Osteoblast (primary cell): ENCODE results near the gene NRARP. TPM values are rescaled to one million over a fixed set of nuclear protein-coding genes. Genes with fewer than 3 reads are reported as not detected.
A peak's percentile ranks its signal among the peaks of the same experiment; 100 is the strongest.

Experiments
- DNase-seq: peaks from one replicate; pipeline ENCODE4 v3.0.0; 2011; ENCODE audit warnings: low spot score, mixed read lengths; ENCODE audit not compliant: insufficient read length; ENCODE audit errors: missing footprints
- H2AFZ ChIP-seq: 2 replicates; pipeline ENCODE4 v1.6.0; 2011; ENCODE audit warnings: mild to moderate bottlenecking, low read length
- H3K27ac ChIP-seq: 2 replicates; pipeline ENCODE4 v1.5.1; 2011; ENCODE audit warnings: mild to moderate bottlenecking, low read depth, low read length, moderate library complexity
- H3K27me3 ChIP-seq: 2 replicates; pipeline ENCODE4 v1.6.0; 2012; ENCODE audit warnings: mild to moderate bottlenecking, control low read depth, inconsistent platforms, low read length, moderate library complexity; ENCODE audit not compliant: insufficient read depth
- H3K36me3 ChIP-seq: 2 replicates; pipeline ENCODE4 v1.5.1; 2011; ENCODE audit warnings: mild to moderate bottlenecking, low read length, control low read depth, moderate library complexity; ENCODE audit not compliant: insufficient read depth
- H3K4me1 ChIP-seq: 2 replicates; pipeline ENCODE4 v1.5.1; 2011; ENCODE audit warnings: mild to moderate bottlenecking, low read length, control low read depth, moderate library complexity; ENCODE audit not compliant: insufficient read depth
- H3K4me2 ChIP-seq: 2 replicates; pipeline ENCODE4 v1.6.0; 2011; ENCODE audit warnings: mild to moderate bottlenecking, low read length; ENCODE audit not compliant: insufficient read depth
- H3K4me3 ChIP-seq: fragments of 200-600 bp; sonication (generic); 3 replicates; pipeline ENCODE4 v1.5.1; 2012; ENCODE audit warnings: mild to moderate bottlenecking, low read length, inconsistent platforms; ENCODE audit not compliant: insufficient read depth
- H3K79me2 ChIP-seq: 2 replicates; pipeline ENCODE4 v1.6.0; 2012; ENCODE audit warnings: mild to moderate bottlenecking, low read length, control low read depth, inconsistent platforms; ENCODE audit not compliant: insufficient read depth
- H3K9me3 ChIP-seq: 2 replicates; pipeline ENCODE4 v1.5.1; 2011; ENCODE audit warnings: low read depth, low read length, control low read depth
- H4K20me1 ChIP-seq: 2 replicates; pipeline ENCODE4 v1.6.0; 2012; ENCODE audit warnings: mild to moderate bottlenecking, low read length, control low read depth; ENCODE audit not compliant: insufficient read depth
- CTCF ChIP-seq: IDR thresholded peaks from 2 replicates; pipeline ENCODE4 v1.5.1; 2011; ENCODE audit warnings: mild to moderate bottlenecking, low read depth, low read length, moderate library complexity; ENCODE audit errors: extremely low read depth
- total RNA-seq: library from RNA; depleted of rRNA; stranded (reverse); fragments of >200 nt; gene quantifications from 2 replicates; pipeline ENCODE4 v1.2.3, GENCODE V29; 2012

Gene NRARP
- total RNA-seq, 1 donor: under 0.01 TPM

DNA sequence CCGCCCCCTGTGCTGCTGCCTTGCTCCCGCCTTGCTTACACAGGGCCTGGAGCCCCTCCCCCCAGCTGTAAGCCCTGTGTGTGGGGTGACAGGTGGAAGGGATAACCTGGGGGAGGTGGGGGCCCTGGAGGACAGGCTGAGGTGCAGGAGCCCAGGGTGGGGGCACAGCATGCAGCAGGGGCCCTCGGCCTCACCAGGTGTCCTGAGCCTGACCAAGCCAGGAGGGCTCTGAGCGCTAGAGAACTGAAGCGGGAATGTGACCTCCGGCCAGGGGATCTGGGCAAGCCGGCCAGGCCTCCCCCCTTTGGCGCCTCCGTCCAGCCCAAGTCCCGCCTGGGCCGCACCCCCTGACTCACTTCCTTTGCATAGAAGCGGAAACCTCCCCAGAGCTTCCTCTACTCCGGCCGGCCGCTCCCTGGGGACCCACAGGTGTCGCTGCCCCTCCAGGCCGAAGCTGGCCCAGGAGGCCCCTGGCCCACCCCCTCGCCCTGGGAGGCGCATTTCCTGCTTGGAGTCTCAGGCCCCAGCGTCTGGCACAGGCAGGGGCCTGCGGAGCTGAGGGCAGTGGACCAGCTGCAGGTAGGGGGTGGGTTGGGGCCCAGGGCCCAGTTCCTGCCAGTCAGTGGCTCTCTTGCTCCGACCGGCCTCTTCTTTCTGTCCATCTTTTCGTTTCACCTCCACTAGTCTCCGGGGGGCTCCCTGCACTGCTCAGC lies 24.6 kb downstream of the NRARP start, which contains the start of gene TOR4A:
Gene TOR4A, plus strand, starts transcription at position 398 of the 713 bp plus-strand sequence. CDS start 964 bp downstream, outside the sequence.
- H3K36me3 ChIP-seq: peaks cover 12% of the 10 kb centered on the region

DNA sequence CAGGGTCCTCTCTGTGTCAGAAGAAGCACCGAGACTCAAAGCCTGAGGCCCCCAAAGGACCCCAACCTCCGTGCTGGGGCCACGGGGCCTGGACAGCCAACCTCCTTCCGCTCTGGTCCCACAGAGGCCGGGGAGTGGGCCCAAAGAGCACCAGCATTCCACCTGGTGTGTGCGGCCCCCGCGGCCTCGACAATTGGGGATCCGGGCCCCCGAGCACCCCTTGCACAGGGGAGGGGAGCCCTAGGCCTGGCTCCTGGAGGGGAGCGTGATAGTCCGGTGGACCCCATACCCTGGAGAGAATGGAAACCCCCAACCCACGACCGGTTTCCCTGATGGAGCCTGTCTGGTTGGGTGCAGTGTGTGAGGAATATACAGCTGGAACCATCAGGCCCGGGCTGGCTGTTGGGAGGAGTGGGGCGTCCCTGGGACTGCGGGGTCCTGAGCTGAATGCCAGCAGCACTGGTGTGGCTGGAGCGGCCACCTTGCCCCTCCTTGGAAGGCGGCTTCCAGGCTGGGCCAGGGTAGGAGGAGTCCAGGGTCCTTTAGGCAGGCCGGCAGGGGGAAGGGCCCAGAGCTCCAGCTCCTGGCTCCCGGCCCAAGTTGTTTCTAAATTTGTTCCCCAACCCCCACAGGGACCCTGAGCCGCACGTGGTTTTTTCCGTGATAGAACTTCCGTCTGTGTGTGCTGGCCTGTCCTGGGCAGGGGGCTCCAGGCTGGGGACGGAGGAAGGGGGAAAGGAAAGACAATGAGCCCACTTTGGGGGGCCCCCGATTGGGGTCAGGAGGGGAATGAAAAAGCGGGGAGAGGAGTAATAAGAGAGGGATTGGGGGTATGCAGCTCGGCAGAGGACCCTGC lies 25.4 kb downstream of the NRARP start:
- H3K4me2 ChIP-seq: peak overlapping the region; percentile 79
- peaks cover 16% of the 10 kb centered on the region for H3K79me2 ChIP-seq
- H4K20me1 ChIP-seq: no peaks in the 10 kb centered on the region
- H3K9me3 ChIP-seq: no peaks in the 10 kb centered on the region
- no peak overlapping the region for H2AFZ ChIP-seq
- no peak for TF ChIP-seq CTCF
- H3K27me3 ChIP-seq: no peaks in the 10 kb centered on the region
- H3K4me1 ChIP-seq: peaks cover 16% of the 10 kb centered on the region
- peak; percentile 97 for DNase-seq
- H3K4me3 ChIP-seq: peak overlapping the region; percentile 78
- peak overlapping the region; percentile 23 for H3K27ac ChIP-seq
- H3K36me3 ChIP-seq: peaks cover 19% of the 10 kb centered on the region

More for the DNA sequence above, 24.6 kb downstream of the NRARP start, which contains the start of gene TOR4A:
- peaks cover 16% of the 10 kb centered on the region for H3K4me1 ChIP-seq
- H3K27ac ChIP-seq: peak within 1 kb of the TSS; percentile 23
- H3K4me3 ChIP-seq: peak within 1 kb of the TSS; percentile 78
- TF ChIP-seq CTCF: no peak
- H2AFZ ChIP-seq: no peak within 1 kb of the TSS
- H3K9me3 ChIP-seq: no peaks in the 10 kb centered on the region
- peak; percentile 100 for DNase-seq
- peaks cover 16% of the 10 kb centered on the region for H3K79me2 ChIP-seq
- H3K27me3 ChIP-seq: no peaks in the 10 kb centered on the region
- no peaks in the 10 kb centered on the region for H4K20me1 ChIP-seq
- H3K4me2 ChIP-seq: peak within 1 kb of the TSS; percentile 79

DNA sequence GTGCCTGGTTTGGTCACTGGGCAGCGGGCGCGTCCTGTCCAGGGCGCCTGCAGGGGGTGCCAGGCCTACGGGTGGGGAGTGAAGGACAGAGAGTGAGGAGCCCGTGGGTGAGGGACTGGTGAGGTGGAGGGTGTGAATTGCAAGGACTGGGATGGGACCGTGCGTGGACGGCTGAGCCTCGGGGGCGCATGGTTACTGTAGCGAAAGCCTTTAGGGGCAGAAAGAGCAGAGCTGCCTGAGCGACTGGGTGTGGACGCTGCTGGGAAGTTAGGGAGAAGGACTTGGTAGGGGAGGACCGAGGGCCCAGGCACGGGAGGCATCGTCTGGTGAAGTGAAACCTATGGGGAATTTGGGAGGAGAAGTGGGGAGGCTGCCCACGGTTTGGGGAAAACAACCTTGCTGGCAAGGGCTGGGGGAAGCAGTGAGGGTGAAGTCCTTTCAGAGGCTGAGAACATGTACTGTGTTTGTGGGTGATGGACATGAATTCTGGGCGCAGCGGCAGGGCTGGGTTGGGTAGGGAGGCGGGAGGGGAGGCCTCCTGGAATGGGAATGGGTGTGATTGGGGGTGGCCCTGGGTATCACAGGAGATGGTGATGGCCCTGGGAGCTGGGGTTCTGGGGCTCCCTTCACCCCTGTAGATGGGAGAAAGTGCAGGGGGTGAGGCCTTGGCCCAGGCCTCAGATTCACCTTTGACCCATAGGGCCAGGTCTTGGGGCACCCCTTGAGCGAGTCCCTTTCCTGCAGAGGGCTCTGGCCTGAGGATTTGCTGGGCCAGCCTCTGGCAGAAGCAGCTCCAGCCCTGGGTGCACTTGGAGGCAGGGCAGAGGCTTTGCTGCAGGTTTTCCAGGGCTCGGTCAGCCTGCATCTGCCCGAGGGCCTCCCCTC lies 26.2 kb downstream of the NRARP start:
- no peak overlapping the region for H3K27ac ChIP-seq
- peaks cover 22% of the 10 kb centered on the region for H3K36me3 ChIP-seq
- no peaks in the 10 kb centered on the region for H3K27me3 ChIP-seq
- peaks cover 3% of the 10 kb centered on the region for H4K20me1 ChIP-seq
- H3K9me3 ChIP-seq: no peaks in the 10 kb centered on the region
- DNase-seq: peak; percentile 85
- peaks cover 16% of the 10 kb centered on the region for H3K4me1 ChIP-seq
- H3K4me2 ChIP-seq: no peak overlapping the region
- no peak overlapping the region for H2AFZ ChIP-seq
- H3K4me3 ChIP-seq: no peak overlapping the region
- TF ChIP-seq CTCF: no peak
- H3K79me2 ChIP-seq: peaks cover 17% of the 10 kb centered on the region
